Panc1 (cell line): ENCODE measurements around the gene ABCA6. TPM values are rescaled to one million over a fixed set of nuclear protein-coding genes. Genes with fewer than 3 reads are reported as not detected.

Source experiments
- ATAC-seq: fragments of 200-7000 bp; cut with Tn5 transposase; 2 replicates; pipeline ENCODE4 v1.9.1; 2020; ENCODE audit warnings: mild to moderate bottlenecking, moderate library complexity
- BruUV-seq: library from RNA; stranded (reverse); fragments of 400-500 nt; replicated peaks from 2 replicates; lab custom pipeline; 2021; lab: Mats Ljungman, UMichigan
- CTCF ChIA-PET: fragments of 300-600 bp; sonication (Branson Sonifier 250); formaldehyde crosslinking; loops from one replicate; lab custom pipeline; 2022; ENCODE audit warnings: antibody characterized with exemption; lab: Charles Lee
- POLR2A ChIA-PET: fragments of 300-600 bp; sonication (Branson Sonifier 250); formaldehyde crosslinking; loops from one replicate; lab custom pipeline; 2022; ENCODE audit warnings: antibody characterized with exemption; lab: Charles Lee
- DNase-seq: peaks from one replicate; pipeline ENCODE4 v3.0.0-alpha.2; 2010; ENCODE audit warnings: low read depth, low spot score
- H3K27ac ChIP-seq: 2 replicates; pipeline ENCODE4 v1.5.1; 2011; ENCODE audit warnings: mild to moderate bottlenecking, low read length, inconsistent platforms
- H3K27me3 ChIP-seq: fragments of 200-500 bp; sonication (Bioruptor generic); 2 replicates; pipeline ENCODE4 v1.6.0; 2014; ENCODE audit warnings: low read length, inconsistent platforms; ENCODE audit not compliant: control insufficient read depth, insufficient read depth
- H3K36me3 ChIP-seq: fragments of 200-500 bp; sonication (Bioruptor generic); 2 replicates; pipeline ENCODE4 v1.5.1; 2014; ENCODE audit warnings: inconsistent platforms, mild to moderate bottlenecking, low read length, moderate library complexity; ENCODE audit not compliant: control insufficient read depth, insufficient read depth
- H3K4me1 ChIP-seq: 2 replicates; pipeline ENCODE4 v1.5.1; 2011; ENCODE audit warnings: inconsistent platforms, mild to moderate bottlenecking, low read length, moderate library complexity; ENCODE audit not compliant: control insufficient read depth, insufficient read depth
- H3K4me3 ChIP-seq, 2 experiments: 2 replicates each; pipeline ENCODE4 v1.5.1; 2011 to 2012; ENCODE audit warnings: low read depth in 2 of 2, low read length in 2 of 2, mild to moderate bottlenecking in 2 of 2, inconsistent platforms in 1 of 2, moderate library complexity in 1 of 2
- H3K9me3 ChIP-seq: fragments of 200-500 bp; sonication (Bioruptor generic); 2 replicates; pipeline ENCODE4 v1.5.1; 2014; ENCODE audit warnings: low read depth, mild to moderate bottlenecking, inconsistent platforms, low read length, moderate library complexity; ENCODE audit not compliant: control insufficient read depth, insufficient read depth
- POLR2AphosphoS5 ChIP-seq: IDR thresholded peaks from 2 replicates; pipeline ENCODE4 v1.6.1; 2012; ENCODE audit warnings: mild to moderate bottlenecking, low read depth, low read length, moderate library complexity
- REST ChIP-seq, 2 experiments: IDR thresholded peaks; 2 replicates each; pipeline ENCODE4 v1.6.1; 2011 to 2012; ENCODE audit warnings: low read depth in 2 of 2, control low read depth in 1 of 2, low read length in 1 of 2, mild to moderate bottlenecking in 1 of 2, moderate library complexity in 1 of 2; ENCODE audit not compliant: insufficient read depth in 1 of 2
- SIN3A ChIP-seq: IDR thresholded peaks from 2 replicates; pipeline ENCODE4 v1.6.1; 2012; ENCODE audit warnings: low read depth, mild to moderate bottlenecking, low read length, moderate library complexity, borderline replicate concordance; ENCODE audit not compliant: insufficient read depth
- TCF7L2 ChIP-seq: IDR thresholded peaks from 2 replicates; pipeline ENCODE4 v1.6.1; 2011; ENCODE audit warnings: mild to moderate bottlenecking, low read depth, low read length, inconsistent platforms
- in situ Hi-C: cut with HindIII; loops from 2 replicates; pipeline ENCODE4 v1.10.0; 2016; ENCODE audit warnings: low sequenced_read_pairs, low pct_unique_long_range_greater_than_20kb
- intact Hi-C: fragments of 100-400 bp; cut with micrococcal nuclease; formaldehyde crosslinking; loops from one replicate; pipeline ENCODE4 v1.10.0; 2022; ENCODE audit not compliant: unreplicated experiment
- total RNA-seq: library from RNA; stranded (reverse); gene quantifications from one replicate; pipeline ENCODE4 v1.2.1, GENCODE V29; 2021; ENCODE audit not compliant: unreplicated experiment
- TF ChIP-seq, protein P1 (sequence below): fragments of 450-650 bp; IDR thresholded peaks from 2 replicates; pipeline ENCODE4 v1.5.1; 2017; ENCODE audit warnings: mild to moderate bottlenecking

Gene ABCA6
- total RNA-seq, 1 experiment from 2014 or later, result 0.46 TPM

- no peak for ATAC-seq
- TF ChIP-seq, protein P1, sequence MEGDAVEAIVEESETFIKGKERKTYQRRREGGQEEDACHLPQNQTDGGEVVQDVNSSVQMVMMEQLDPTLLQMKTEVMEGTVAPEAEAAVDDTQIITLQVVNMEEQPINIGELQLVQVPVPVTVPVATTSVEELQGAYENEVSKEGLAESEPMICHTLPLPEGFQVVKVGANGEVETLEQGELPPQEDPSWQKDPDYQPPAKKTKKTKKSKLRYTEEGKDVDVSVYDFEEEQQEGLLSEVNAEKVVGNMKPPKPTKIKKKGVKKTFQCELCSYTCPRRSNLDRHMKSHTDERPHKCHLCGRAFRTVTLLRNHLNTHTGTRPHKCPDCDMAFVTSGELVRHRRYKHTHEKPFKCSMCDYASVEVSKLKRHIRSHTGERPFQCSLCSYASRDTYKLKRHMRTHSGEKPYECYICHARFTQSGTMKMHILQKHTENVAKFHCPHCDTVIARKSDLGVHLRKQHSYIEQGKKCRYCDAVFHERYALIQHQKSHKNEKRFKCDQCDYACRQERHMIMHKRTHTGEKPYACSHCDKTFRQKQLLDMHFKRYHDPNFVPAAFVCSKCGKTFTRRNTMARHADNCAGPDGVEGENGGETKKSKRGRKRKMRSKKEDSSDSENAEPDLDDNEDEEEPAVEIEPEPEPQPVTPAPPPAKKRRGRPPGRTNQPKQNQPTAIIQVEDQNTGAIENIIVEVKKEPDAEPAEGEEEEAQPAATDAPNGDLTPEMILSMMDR, result no peak
- TF ChIP-seq POLR2AphosphoS5 (no peak), REST (IDR thresholded peaks at IDR 0.05; ENCODE audit: insufficient read depth in 1 of 2, low read depth in 2 of 2, low read length in 1 of 2) (no peak), TCF7L2 (no peak), SIN3A (no peak)
- Histone ChIP-seq H3K36me3 (no peaks in the 10 kb centered on the region), H3K4me1 (no peaks in the 10 kb centered on the region), H3K27ac (no peak overlapping the region), H3K4me3 (no peak overlapping the region), H3K9me3 (no peaks in the 10 kb centered on the region), H3K27me3 (no peaks in the 10 kb centered on the region)
- CTCF ChIA-PET, result no interaction called here
- in situ Hi-C loops, result no loop called here
- BruUV-seq, result no TSS peak
- intact Hi-C loops, result no loop called here
- POLR2A ChIA-PET, result no interaction called here
- DNase-seq, result no peak
Measured at GRCh38 chr17:69043098-69043734, 98.5 kb downstream of the ABCA6 start.

- BruUV-seq, result no TSS peak
- H3K27ac ChIP-seq, result no peak overlapping the region
- H3K36me3 ChIP-seq, result no peaks in the 10 kb centered on the region
- TF ChIP-seq, protein P1, result no peak
- TF ChIP-seq SIN3A (no peak), REST (IDR thresholded peaks at IDR 0.05; ENCODE audit: insufficient read depth in 1 of 2, low read depth in 2 of 2, low read length in 1 of 2) (no peak), TCF7L2 (no peak), POLR2AphosphoS5 (no peak)
- H3K9me3 ChIP-seq, result no peaks in the 10 kb centered on the region
- in situ Hi-C loops, result no loop called here
- intact Hi-C loops, result no loop called here
- H3K27me3 ChIP-seq, result no peaks in the 10 kb centered on the region
- no peaks in the 10 kb centered on the region for H3K4me1 ChIP-seq
- ATAC-seq (no peak), DNase-seq (no peak)
- H3K4me3 ChIP-seq, result no peak overlapping the region
- POLR2A ChIA-PET, result no interaction called here
- CTCF ChIA-PET, result no interaction called here
Measured at GRCh38 chr17:69042308-69042707, 99.4 kb downstream of the ABCA6 start.
